Measurements from ENCODE around the gene ABHD14A. TPM values are rescaled to one million over a fixed set of nuclear protein-coding genes. Genes with fewer than 3 reads are reported as not detected.

Gene ABHD14A
- polyA plus RNA-seq, 1 of the 3 experiments (the other 2 are of a cell fraction) = 31.5 TPM

DNA sequence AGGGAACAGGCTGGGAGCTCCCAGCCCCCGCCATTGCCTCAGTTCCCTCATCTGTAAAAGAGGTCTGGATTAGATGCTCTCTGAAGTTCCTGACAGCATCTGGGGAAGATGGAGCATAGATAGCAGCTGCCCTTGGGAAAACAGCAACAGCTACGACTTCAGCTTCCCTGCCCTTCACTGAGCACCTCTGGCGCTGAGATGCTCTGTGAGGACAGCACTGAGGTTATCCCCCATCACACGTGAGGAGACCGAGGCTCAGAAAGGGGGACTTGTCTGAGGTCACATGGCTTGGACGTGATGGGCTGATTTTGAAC, 31.9 kb downstream of the ABHD14A start:
- Histone ChIP-seq H3K9me3 (no peaks in the 10 kb centered on the region), H3K9me2 (no peaks in the 10 kb centered on the region), H3K79me2 (ENCODE audit: insufficient read depth) (no peaks in the 10 kb centered on the region), H3K36me3 (replicated peaks in 1 of 2; ENCODE audit: control insufficient read depth in 1 of 2, insufficient read depth in 2 of 2, low read length in 1 of 2) (no peaks in the 10 kb centered on the region), H3K27me3 (ENCODE audit: insufficient read depth) (no peaks in the 10 kb centered on the region), H3K4me2 (no peak overlapping the region), H3F3A (replicated peaks; ENCODE audit: insufficient read depth) (no peaks in the 10 kb centered on the region), H4K20me1 (ENCODE audit: insufficient read depth) (no peaks in the 10 kb centered on the region), H3K27ac (ENCODE audit: low read depth in 2 of 2, low read length in 1 of 2) (peak overlapping the region in 1 of 2 experiments; percentile 99; a peak in 2 of 4 replicates), H3K4me3 (ENCODE audit: low read depth in 2 of 2, low read length in 1 of 2) (no peak overlapping the region), H3K4me1 (ENCODE audit: control insufficient read depth in 1 of 2, insufficient read depth in 2 of 2, low read depth in 1 of 2, low read length in 1 of 2) (peaks cover 20 to 59% of the 10 kb centered on the region in 2 experiments), H3K9ac (no peak overlapping the region), H2AFZ (ENCODE audit: low read depth) (no peak overlapping the region)
- WGBS (ENCODE audit: low lambda C conversion rate) = 80% methylated on average over 6 of the region's 6 CpGs
- ChIA-PET CTCF (interaction anchor here (3.1 to 24.7 kb wide), 6 partner anchors 11 to 137 kb away, joined by 11 to 983 read pairs (median 286); partner anchors contain the start of genes ACY1, DUSP7 and POC1A), POLR2A (interaction anchor here (1.4 to 6.0 kb wide), 4 partner anchors 20 to 48 kb away, joined by 4 to 144 read pairs (median 73); partner anchors contain the start of gene DUSP7)
- peak; percentile 52 for TF ChIP-seq GATA2 (CRISPR knock-in tag; IDR thresholded peaks at IDR 0.05)
- TF ChIP-seq FOXJ3 (CRISPR knock-in tag; IDR thresholded peaks at IDR 0.05) = 0 out of 2 replicates have a peak, but pooled peaks have one; percentile 12
- TF ChIP-seq, protein P1, sequence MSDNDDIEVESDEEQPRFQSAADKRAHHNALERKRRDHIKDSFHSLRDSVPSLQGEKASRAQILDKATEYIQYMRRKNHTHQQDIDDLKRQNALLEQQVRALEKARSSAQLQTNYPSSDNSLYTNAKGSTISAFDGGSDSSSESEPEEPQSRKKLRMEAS (IDR thresholded peaks at IDR 0.05; ENCODE audit: low read depth) = no peak
- DNase-seq = no peak

DNA sequence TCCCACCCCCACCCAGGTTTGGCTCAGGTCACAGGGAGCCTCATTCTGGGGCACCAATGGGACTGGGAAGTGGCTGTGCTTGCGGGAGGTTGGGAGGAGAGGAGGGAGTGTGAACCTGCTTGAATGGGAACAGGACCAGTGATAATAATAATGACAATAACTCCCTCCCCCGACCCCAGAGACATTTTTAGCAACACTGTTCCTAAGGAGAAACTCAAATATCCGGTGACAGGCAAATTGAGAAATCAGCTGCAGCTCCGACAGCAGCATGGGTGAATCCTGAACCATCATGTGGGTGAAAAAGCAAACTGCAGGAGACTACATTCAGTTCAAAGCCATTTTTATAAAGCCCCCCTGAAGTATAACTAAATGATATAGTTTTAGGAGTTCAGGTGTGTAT, 32.4 kb downstream of the ABHD14A start:
- ChIA-PET POLR2A (interaction anchor here (0.7 to 6.0 kb wide), 4 partner anchors 20 to 39 kb away, joined by 3 to 144 read pairs (median 32); no protein-coding TSS in a partner anchor), CTCF (interaction anchor here (0.6 to 24.7 kb wide), 6 partner anchors 10 to 189 kb away, joined by 3 to 983 read pairs (median 286); partner anchors contain the start of genes DUSP7 and POC1A)
- TF ChIP-seq RAD21 (IDR thresholded peaks at IDR 0.05; ENCODE audit: low read length) (no peak), EZH2phosphoT487 (IDR thresholded peaks at IDR 0.05; ENCODE audit: borderline replicate concordance, low read depth) (no peak), GATA2 (CRISPR knock-in tag; IDR thresholded peaks at IDR 0.05) (no peak), TCF12 (IDR thresholded peaks at IDR 0.05) (no peak), MEF2A (IDR thresholded peaks at IDR 0.05; ENCODE audit: borderline replicate concordance, low read depth) (no peak), SMC3 (IDR thresholded peaks at IDR 0.05; ENCODE audit: low read depth, low read length) (no peak), NFIC (IDR thresholded peaks at IDR 0.05; ENCODE audit: borderline replicate concordance) (no peak), RFX5 (IDR thresholded peaks at IDR 0.05; ENCODE audit: low read length) (no peak), FOXJ3 (CRISPR knock-in tag; IDR thresholded peaks at IDR 0.05) (no peak)
- TF ChIP-seq, protein P2, sequence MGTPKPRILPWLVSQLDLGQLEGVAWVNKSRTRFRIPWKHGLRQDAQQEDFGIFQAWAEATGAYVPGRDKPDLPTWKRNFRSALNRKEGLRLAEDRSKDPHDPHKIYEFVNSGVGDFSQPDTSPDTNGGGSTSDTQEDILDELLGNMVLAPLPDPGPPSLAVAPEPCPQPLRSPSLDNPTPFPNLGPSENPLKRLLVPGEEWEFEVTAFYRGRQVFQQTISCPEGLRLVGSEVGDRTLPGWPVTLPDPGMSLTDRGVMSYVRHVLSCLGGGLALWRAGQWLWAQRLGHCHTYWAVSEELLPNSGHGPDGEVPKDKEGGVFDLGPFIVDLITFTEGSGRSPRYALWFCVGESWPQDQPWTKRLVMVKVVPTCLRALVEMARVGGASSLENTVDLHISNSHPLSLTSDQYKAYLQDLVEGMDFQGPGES (IDR thresholded peaks at IDR 0.05; ENCODE audit: low read depth, low read length) = no peak
- Histone ChIP-seq H3K27me3 (ENCODE audit: insufficient read depth) (no peaks in the 10 kb centered on the region), H3K9ac (no peak overlapping the region), H2AFZ (ENCODE audit: low read depth) (no peak overlapping the region), H3K36me3 (replicated peaks in 1 of 2; ENCODE audit: control insufficient read depth in 1 of 2, insufficient read depth in 2 of 2, low read length in 1 of 2) (no peaks in the 10 kb centered on the region), H3K9me3 (no peaks in the 10 kb centered on the region), H3K27ac (ENCODE audit: low read depth in 2 of 2, low read length in 1 of 2) (peak overlapping the region in 1 of 2 experiments; percentile 99; a peak in 2 of 4 replicates), H3K4me1 (ENCODE audit: control insufficient read depth in 1 of 2, insufficient read depth in 2 of 2, low read depth in 1 of 2, low read length in 1 of 2) (peaks cover 20 to 56% of the 10 kb centered on the region in 2 experiments), H3K79me2 (ENCODE audit: insufficient read depth) (no peaks in the 10 kb centered on the region), H3F3A (replicated peaks; ENCODE audit: insufficient read depth) (no peaks in the 10 kb centered on the region), H4K20me1 (ENCODE audit: insufficient read depth) (no peaks in the 10 kb centered on the region), H3K4me2 (no peak overlapping the region), H3K4me3 (ENCODE audit: low read depth in 2 of 2, low read length in 1 of 2) (no peak overlapping the region), H3K9me2 (no peaks in the 10 kb centered on the region)
- WGBS (ENCODE audit: low lambda C conversion rate) = 78% methylated on average over 4 of the region's 4 CpGs
- DNase-seq = no peak

Data from SK-N-SH (cell line).